GM23248 (cell line): ENCODE measurements around the gene RALGAPB. TPM values are rescaled to one million over a fixed set of nuclear protein-coding genes. Genes with fewer than 3 reads are reported as not detected.

Experiments
- DNase-seq: peaks from one replicate; pipeline ENCODE4 v3.0.0-alpha.2; 2015
- H2AFZ ChIP-seq: fragments of 200-600 bp; sonication (generic); 2 replicates; pipeline ENCODE4 v1.6.1; 2016; ENCODE audit warnings: antibody characterized with exemption
- H3F3A ChIP-seq: fragments of 200-600 bp; sonication (generic); 2 replicates; pipeline ENCODE4 v1.6.1; 2016; ENCODE audit warnings: mild to moderate bottlenecking, antibody characterized with exemption, mixed run types; ENCODE audit not compliant: insufficient read depth
- H3K27ac ChIP-seq: fragments of 200-600 bp; sonication (generic); 2 replicates; pipeline ENCODE4 v1.5.1; 2016; ENCODE audit warnings: mild to moderate bottlenecking
- H3K27me3 ChIP-seq: fragments of 200-600 bp; sonication (generic); replicated peaks from 2 replicates; pipeline ENCODE4 v1.6.1; 2016; ENCODE audit warnings: mild to moderate bottlenecking; ENCODE audit not compliant: insufficient read depth
- H3K36me3 ChIP-seq: fragments of 200-600 bp; sonication (generic); 2 replicates; pipeline ENCODE4 v1.6.1; 2016; ENCODE audit warnings: low read depth, mild to moderate bottlenecking
- H3K4me1 ChIP-seq: fragments of 200-600 bp; sonication (generic); 2 replicates; pipeline ENCODE4 v1.6.1; 2016; ENCODE audit warnings: mild to moderate bottlenecking; ENCODE audit not compliant: insufficient read depth
- H3K4me2 ChIP-seq: fragments of 200-600 bp; sonication (generic); one replicate; pipeline ENCODE4 v1.6.1; 2016; ENCODE audit warnings: mild to moderate bottlenecking; ENCODE audit not compliant: unreplicated experiment
- H3K4me3 ChIP-seq: fragments of 200-600 bp; sonication (generic); 2 replicates; pipeline ENCODE4 v1.5.1; 2016; ENCODE audit warnings: mild to moderate bottlenecking
- H3K79me2 ChIP-seq: fragments of 200-600 bp; sonication (generic); 2 replicates; pipeline ENCODE4 v1.6.1; 2016; ENCODE audit warnings: mild to moderate bottlenecking; ENCODE audit not compliant: insufficient read depth
- H3K9ac ChIP-seq: fragments of 200-600 bp; sonication (generic); 2 replicates; pipeline ENCODE4 v1.6.1; 2016; ENCODE audit warnings: mild to moderate bottlenecking
- H3K9me2 ChIP-seq: fragments of 200-600 bp; sonication (generic); 2 replicates; pipeline ENCODE4 v1.6.1; 2016; ENCODE audit warnings: mixed run types, mild to moderate bottlenecking, moderate library complexity; ENCODE audit not compliant: insufficient read depth
- H3K9me3 ChIP-seq: fragments of 200-600 bp; sonication (generic); one replicate; pipeline ENCODE4 v1.6.1; 2017; ENCODE audit warnings: low read depth
- H4K20me1 ChIP-seq: fragments of 200-600 bp; sonication (generic); 2 replicates; pipeline ENCODE4 v1.6.0; 2016; ENCODE audit not compliant: insufficient read depth
- EZH2 ChIP-seq: fragments of 200-600 bp; sonication (generic); IDR thresholded peaks from 2 replicates; pipeline ENCODE4 v1.6.1; 2018; ENCODE audit warnings: antibody characterized with exemption, mild to moderate bottlenecking; ENCODE audit not compliant: insufficient read depth, poor library complexity, severe bottlenecking
- EZH2phosphoT487 ChIP-seq: fragments of 200-600 bp; sonication (generic); IDR thresholded peaks from 2 replicates; pipeline ENCODE4 v1.6.1; 2018; ENCODE audit warnings: antibody characterized with exemption, moderate library complexity, mild to moderate bottlenecking, low read depth; ENCODE audit not compliant: insufficient read depth
- whole genome bisulfite sequencing, 2 experiments: methylation state at CpG; one replicate each; pipeline ENCODE4 v1.1.6; 2015 to 2017; ENCODE audit warnings: low lambda C conversion rate in 2 of 2, low coverage in 1 of 2; ENCODE audit errors: missing lambda C conversion rate in 2 of 2; 5-methylcytosine and 5-hydroxymethylcytosine counted together
- in situ Hi-C: fragments of 300-500 bp; cut with MboI; formaldehyde crosslinking; loops from 2 replicates; pipeline ENCODE4 v1.15.0; 2020
- polyA plus RNA-seq: library from polyadenylated mRNA; unstranded; fragments of >200 nt; fragmentation: Nextera tagmentation; extraction: Ambion mirVana; gene quantifications from 2 replicates; pipeline ENCODE4 v1.2.1, GENCODE V29; 2016
- total RNA-seq: library from RNA; depleted of rRNA; stranded (reverse); fragments of >200 nt; shearing (Covaris generic); gene quantifications from 2 replicates; pipeline ENCODE4 v1.2.3, GENCODE V29; 2014

RALGAPB gene
- total and polyA plus RNA-seq, 2 experiments from 2014 or later: 9.8 to 20.2 TPM

GRCh38 chr20:38447251-38447661 lies 25.4 kb upstream of the RALGAPB start:
- peaks cover 7% of the 10 kb centered on the region for H3F3A ChIP-seq
- in situ Hi-C loops: no loop called here
- WGBS, 2 experiments: 48 to 52% methylated on average over 12 of the region's 12 CpGs
- H3K4me3 ChIP-seq: peak overlapping the region; percentile 91
- H3K36me3 ChIP-seq: peaks cover 8% of the 10 kb centered on the region; the same call in 1 of the 2 replicates
- H3K9me2 ChIP-seq: peaks cover 5% of the 10 kb centered on the region; the same call in 1 of the 2 replicates
- peak overlapping the region; percentile 98 for H3K9ac ChIP-seq
- no peaks in the 10 kb centered on the region for H4K20me1 ChIP-seq
- H3K4me2 ChIP-seq: peak overlapping the region; percentile 95
- peak overlapping the region; percentile 93 for H2AFZ ChIP-seq
- no peaks in the 10 kb centered on the region for H3K9me3 ChIP-seq
- peaks cover 29% of the 10 kb centered on the region for H3K4me1 ChIP-seq
- no peak for TF ChIP-seq EZH2
- TF ChIP-seq EZH2phosphoT487: no peak
- peak overlapping the region; percentile 54 for H3K27ac ChIP-seq
- peaks cover 26% of the 10 kb centered on the region; the same call in 1 of the 2 replicates for H3K79me2 ChIP-seq
- no peak for DNase-seq
- H3K27me3 ChIP-seq: no peaks in the 10 kb centered on the region

DNA sequence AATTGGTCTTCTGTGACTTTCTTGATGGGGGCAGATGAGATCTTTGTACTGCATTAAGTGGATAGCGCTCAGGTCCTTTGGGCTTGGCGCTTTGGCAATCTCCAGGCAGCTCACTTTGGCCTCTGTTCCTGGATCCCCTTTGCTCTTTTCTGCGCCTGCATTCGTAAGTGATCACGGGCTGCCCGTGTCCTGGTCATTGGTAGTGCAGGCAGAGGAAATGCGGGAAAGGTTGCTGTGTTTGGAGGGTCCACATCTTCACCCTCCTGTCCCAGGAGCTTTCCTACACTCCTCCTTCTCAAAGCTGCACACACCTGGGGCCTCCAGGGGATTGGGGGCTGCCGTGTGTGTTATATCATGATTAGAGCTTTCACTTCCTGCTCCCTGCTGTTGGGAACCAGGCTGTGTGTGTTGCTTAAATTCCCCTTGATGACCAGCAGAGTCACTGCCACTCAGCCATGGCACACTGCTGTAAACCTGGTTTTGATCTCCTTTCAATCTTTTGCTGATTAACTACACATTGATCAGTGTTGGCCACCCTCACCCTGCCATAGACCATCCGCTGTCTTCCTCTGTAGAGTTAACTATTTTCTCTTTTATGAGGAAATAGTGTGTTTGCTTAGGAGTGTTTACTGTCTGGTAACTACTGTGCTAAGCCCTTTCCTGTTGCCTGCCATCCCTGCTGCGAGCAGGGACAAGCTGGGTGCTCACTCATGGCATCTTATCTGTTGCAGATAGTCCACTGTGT lies 24.5 kb upstream of the RALGAPB start:
- peaks cover 26% of the 10 kb centered on the region; the same call in 1 of the 2 replicates for H3K79me2 ChIP-seq
- H3K9me2 ChIP-seq: peaks cover 5% of the 10 kb centered on the region; the same call in 1 of the 2 replicates
- no peak overlapping the region for H3K4me3 ChIP-seq
- no peak overlapping the region for H3K27ac ChIP-seq
- H3K4me1 ChIP-seq: peaks cover 37% of the 10 kb centered on the region
- no peak for DNase-seq
- in situ Hi-C loops: no loop called here
- H3K9ac ChIP-seq: no peak overlapping the region
- H2AFZ ChIP-seq: no peak overlapping the region
- H3K4me2 ChIP-seq: peak overlapping the region; percentile 95
- no peaks in the 10 kb centered on the region for H3K27me3 ChIP-seq
- peaks cover 10% of the 10 kb centered on the region for H3F3A ChIP-seq
- H3K36me3 ChIP-seq: peaks cover 8% of the 10 kb centered on the region; the same call in 1 of the 2 replicates
- no peaks in the 10 kb centered on the region for H4K20me1 ChIP-seq
- TF ChIP-seq EZH2phosphoT487 (no peak), EZH2 (no peak)
- H3K9me3 ChIP-seq: no peaks in the 10 kb centered on the region
- 91 to 94% methylated on average over 10 of the region's 10 CpGs for WGBS, 2 experiments

- Histone ChIP-seq H3K9ac (no peak overlapping the region), H3K9me3 (no peaks in the 10 kb centered on the region), H3K4me2 (no peak overlapping the region), H3K27me3 (no peaks in the 10 kb centered on the region), H3K79me2 (peaks cover 26% of the 10 kb centered on the region; the same call in 1 of the 2 replicates), H3K27ac (no peak overlapping the region), H2AFZ (no peak overlapping the region), H3K9me2 (peaks cover 5% of the 10 kb centered on the region; the same call in 1 of the 2 replicates), H3K4me3 (no peak overlapping the region), H4K20me1 (no peaks in the 10 kb centered on the region), H3K36me3 (peaks cover 8% of the 10 kb centered on the region; the same call in 1 of the 2 replicates), H3F3A (peaks cover 10% of the 10 kb centered on the region), H3K4me1 (peaks cover 43% of the 10 kb centered on the region)
- DNase-seq: no peak
- TF ChIP-seq EZH2phosphoT487: no peak
- no peak for TF ChIP-seq EZH2
- 95 to 97% methylated on average over 3 of the region's 3 CpGs for WGBS, 2 experiments
- in situ Hi-C loops: no loop called here
Observed at GRCh38 chr20:38449046-38449445, 23.6 kb upstream of the RALGAPB start.

DNA sequence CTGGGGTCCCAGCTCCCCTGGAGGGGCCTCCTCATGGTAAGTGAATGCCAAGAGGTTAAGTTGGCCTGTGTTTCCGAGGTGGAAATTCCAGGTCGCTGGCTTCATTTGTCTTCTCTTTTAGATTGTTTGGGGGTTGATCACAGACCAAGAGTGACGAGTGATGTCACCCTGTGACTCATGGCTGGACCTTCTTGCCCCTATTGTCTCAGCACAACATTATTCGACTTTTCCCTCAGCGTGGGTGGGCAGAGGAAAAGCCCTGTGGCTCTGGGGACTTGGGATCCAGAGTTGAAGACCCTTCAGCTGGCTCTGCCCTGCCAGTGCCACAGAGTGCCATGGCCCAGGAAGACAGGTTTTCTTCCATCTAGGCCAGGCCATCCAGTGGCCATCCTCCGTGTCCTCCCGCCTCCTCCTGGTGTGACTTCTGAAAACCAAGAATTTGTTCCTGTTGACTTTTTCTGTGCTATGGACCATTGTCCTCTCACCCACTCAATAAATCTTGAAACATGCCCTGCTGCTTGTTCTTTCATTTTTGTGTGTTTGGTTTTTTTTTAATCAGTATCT lies 22.1 kb upstream of the RALGAPB start:
- TF ChIP-seq EZH2 (no peak), EZH2phosphoT487 (no peak)
- Histone ChIP-seq H3K27ac (peak overlapping the region; percentile 48), H3K36me3 (peaks cover 8% of the 10 kb centered on the region; the same call in 1 of the 2 replicates), H3K4me2 (peak overlapping the region; percentile 21), H4K20me1 (no peaks in the 10 kb centered on the region), H3F3A (peaks cover 10% of the 10 kb centered on the region), H3K9ac (no peak overlapping the region), H3K9me3 (no peaks in the 10 kb centered on the region), H3K4me3 (no peak overlapping the region), H3K27me3 (no peaks in the 10 kb centered on the region), H3K79me2 (peaks cover 25% of the 10 kb centered on the region; the same call in 1 of the 2 replicates), H2AFZ (no peak overlapping the region), H3K4me1 (peaks cover 44% of the 10 kb centered on the region), H3K9me2 (peaks cover 5% of the 10 kb centered on the region; the same call in 1 of the 2 replicates)
- 54 to 58% methylated on average over 7 of the region's 7 CpGs for WGBS, 2 experiments
- DNase-seq: peak; percentile 77
- in situ Hi-C loops: no loop called here
